ENCODE data around the gene UBE2E1. TPM values are rescaled to one million over a fixed set of nuclear protein-coding genes. Genes with fewer than 3 reads are reported as not detected.

The UBE2E1 gene
- total and polyA plus RNA-seq, 8 donors, result 20.9 to 44.7 (median 28.7) TPM

DNA sequence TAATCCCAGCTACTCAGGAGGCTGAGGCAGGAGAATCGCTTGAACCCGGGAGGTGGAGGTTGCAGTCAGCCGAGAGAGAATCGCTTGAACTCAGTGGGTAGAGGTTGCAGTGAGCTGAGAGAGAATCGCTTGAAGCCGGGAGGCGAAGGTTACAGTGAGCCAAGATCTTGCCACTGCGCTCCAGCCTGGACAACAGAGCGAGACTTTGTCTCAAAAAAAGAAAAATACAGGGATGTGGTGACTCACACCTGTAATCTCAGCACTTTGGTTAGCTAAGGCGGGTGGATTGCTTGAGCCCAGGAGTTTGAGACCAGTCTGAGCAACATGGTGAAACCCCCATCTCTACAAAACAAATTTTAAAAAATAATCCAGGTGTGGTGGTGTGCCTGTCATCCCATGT, 26.8 kb downstream of the UBE2E1 start:
- TF ChIP-seq, protein P1, sequence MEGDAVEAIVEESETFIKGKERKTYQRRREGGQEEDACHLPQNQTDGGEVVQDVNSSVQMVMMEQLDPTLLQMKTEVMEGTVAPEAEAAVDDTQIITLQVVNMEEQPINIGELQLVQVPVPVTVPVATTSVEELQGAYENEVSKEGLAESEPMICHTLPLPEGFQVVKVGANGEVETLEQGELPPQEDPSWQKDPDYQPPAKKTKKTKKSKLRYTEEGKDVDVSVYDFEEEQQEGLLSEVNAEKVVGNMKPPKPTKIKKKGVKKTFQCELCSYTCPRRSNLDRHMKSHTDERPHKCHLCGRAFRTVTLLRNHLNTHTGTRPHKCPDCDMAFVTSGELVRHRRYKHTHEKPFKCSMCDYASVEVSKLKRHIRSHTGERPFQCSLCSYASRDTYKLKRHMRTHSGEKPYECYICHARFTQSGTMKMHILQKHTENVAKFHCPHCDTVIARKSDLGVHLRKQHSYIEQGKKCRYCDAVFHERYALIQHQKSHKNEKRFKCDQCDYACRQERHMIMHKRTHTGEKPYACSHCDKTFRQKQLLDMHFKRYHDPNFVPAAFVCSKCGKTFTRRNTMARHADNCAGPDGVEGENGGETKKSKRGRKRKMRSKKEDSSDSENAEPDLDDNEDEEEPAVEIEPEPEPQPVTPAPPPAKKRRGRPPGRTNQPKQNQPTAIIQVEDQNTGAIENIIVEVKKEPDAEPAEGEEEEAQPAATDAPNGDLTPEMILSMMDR (IDR thresholded peaks at IDR 0.05), result no peak
- no peaks in the 10 kb centered on the region for H3K36me3 ChIP-seq
- H3K27me3 ChIP-seq, result no peaks in the 10 kb centered on the region
- H3K9me3 ChIP-seq, result no peaks in the 10 kb centered on the region
- FAIRE-seq (no peak), ATAC-seq (no peak), DNase-seq (no peak)
- H3K4me1 ChIP-seq, result peaks cover 0 to 4% (median under 1%) of the 10 kb centered on the region in 3 donors
- 97 to 98% methylated on average over 10 of the region's 10 CpGs for WGBS, 2 donors
- intact Hi-C loops (cut with DNase I), result no loop called here
- no peak overlapping the region for H3K27ac ChIP-seq
- H3K4me3 ChIP-seq, result no peak overlapping the region

DNA sequence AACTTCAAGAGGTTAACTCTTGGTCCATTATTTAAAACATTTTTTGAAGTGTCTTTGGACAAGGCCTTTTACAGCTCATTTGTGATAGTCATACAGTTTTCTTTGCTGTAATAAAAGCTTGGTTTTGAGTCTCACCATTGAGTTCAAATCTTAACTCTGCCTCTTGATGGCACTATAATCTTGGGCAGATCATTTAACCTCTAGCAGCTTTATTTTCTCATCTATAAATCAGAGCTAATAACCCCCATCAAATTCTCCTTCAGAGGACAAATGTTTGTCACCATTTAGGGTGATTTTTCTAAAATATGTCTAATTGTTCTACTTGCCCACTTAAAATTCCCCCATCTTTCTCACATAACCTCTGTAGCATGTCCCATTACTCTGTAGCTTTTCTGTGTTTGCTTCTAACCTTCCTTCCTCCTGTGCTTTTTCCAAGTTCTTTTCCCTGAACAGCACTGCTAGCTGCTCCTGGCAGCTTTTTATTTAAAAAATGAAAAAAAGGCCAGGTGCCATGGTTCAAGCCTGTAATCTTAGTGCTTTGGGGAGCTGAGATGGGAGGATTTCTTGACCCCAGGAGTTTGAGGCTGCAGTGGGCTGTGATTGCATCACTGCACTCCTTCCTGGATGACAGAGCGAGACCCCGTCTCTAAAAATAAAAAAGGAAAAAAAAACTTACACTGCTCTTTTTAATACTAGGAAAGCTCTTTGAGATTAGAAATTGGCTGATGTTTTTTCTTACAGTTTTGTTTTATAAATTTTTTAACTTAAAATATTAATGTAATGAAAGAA, 28.5 kb downstream of the UBE2E1 start:
- H3K4me3 ChIP-seq, result no peak overlapping the region
- H3K4me1 ChIP-seq, result peaks cover 0 to 3% (median 0%) of the 10 kb centered on the region in 3 donors
- intact Hi-C loops (cut with DNase I), result no loop called here
- FAIRE-seq, result no peak
- no peak for ATAC-seq
- H3K27ac ChIP-seq, result no peak overlapping the region
- TF ChIP-seq, protein P1 (IDR thresholded peaks at IDR 0.05), result no peak
- no peaks in the 10 kb centered on the region for H3K27me3 ChIP-seq
- H3K36me3 ChIP-seq, result no peaks in the 10 kb centered on the region
- 88 to 93% methylated on average over 2 of the region's 2 CpGs for WGBS, 2 donors
- DNase-seq, result no peak
- H3K9me3 ChIP-seq, result no peaks in the 10 kb centered on the region

DNA sequence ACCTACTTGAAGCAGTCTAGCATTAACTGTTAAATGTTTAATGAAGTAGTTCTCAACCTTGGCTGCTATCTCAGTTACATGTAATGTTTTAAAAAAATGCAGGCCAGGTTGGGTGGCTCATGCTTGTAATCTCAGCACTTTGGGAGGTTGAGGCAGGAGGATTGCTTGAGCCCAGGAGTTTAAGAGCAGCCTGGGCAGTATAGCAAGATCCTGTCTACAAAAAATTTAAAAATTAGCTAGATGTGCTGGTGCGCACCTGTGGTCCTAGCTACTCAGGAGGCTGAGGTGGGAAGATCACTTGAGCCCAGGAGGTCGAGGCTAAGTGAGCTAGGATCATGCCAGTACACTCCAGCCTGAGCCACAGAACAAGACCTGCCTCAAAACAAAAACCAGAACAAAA, 29.3 kb downstream of the UBE2E1 start:
- FAIRE-seq (no peak), DNase-seq (no peak), ATAC-seq (no peak)
- no peaks in the 10 kb centered on the region for H3K9me3 ChIP-seq
- intact Hi-C loops (cut with DNase I), result no loop called here
- no peak overlapping the region for H3K4me3 ChIP-seq
- no peaks in the 10 kb centered on the region for H3K36me3 ChIP-seq
- H3K4me1 ChIP-seq, result peaks cover 0 to 3% (median 0%) of the 10 kb centered on the region in 3 donors
- H3K27me3 ChIP-seq, result no peaks in the 10 kb centered on the region
- WGBS, 2 donors, result 88 to 98% methylated on average over 2 of the region's 2 CpGs
- no peak overlapping the region for H3K27ac ChIP-seq
- TF ChIP-seq, protein P1 (IDR thresholded peaks at IDR 0.05), result no peak

DNA sequence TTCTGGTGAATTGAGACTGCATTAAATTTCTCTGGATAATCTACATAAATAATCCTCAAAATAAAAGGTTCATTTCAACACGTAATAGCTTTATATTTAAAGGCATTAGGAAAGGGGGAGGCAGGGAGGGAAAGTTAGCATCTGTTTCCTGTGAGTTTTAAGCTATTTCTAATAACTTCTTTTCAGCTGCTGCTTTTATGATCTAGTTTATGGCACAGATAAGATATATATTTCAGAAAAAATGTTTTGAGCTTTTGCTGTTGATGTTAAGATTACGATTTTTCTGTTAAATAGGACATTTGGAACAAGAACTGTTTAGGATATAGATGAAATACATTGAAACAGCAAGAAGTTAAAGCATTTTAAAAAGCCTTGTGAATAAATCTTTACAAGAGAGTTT, 30.0 kb downstream of the UBE2E1 start:
- Histone ChIP-seq H3K9me3 (no peaks in the 10 kb centered on the region), H3K27ac (no peak overlapping the region), H3K4me1 (peaks cover 0 to 3% (median 0%) of the 10 kb centered on the region in 3 donors), H3K4me3 (no peak overlapping the region), H3K36me3 (no peaks in the 10 kb centered on the region), H3K27me3 (no peaks in the 10 kb centered on the region)
- no peak for FAIRE-seq
- ATAC-seq, result no peak
- 67 to 69% methylated on average over 2 of the region's 2 CpGs for WGBS, 2 donors
- TF ChIP-seq, protein P1 (IDR thresholded peaks at IDR 0.05), result no peak
- intact Hi-C loops (cut with DNase I), result no loop called here
- DNase-seq, result no peak

All from pancreas (tissue), 10 donors.